Immature natural killer cell (primary cell): ENCODE data around the gene PTPN4. TPM values are rescaled to one million over a fixed set of nuclear protein-coding genes. Genes with fewer than 3 reads are reported as not detected.

Source experiments
- DNase-seq, 3 donors: peaks; one replicate each; pipeline ENCODE4 v3.0.0; 2022; ENCODE audit warnings: mixed read lengths in 1 of 3
- H3K27ac Mint-ChIP-seq, 6 donors: one replicate each; pipeline ENCODE4 v1.8.0; 2020; ENCODE audit warnings: mixed read lengths in 6 of 6, mild to moderate bottlenecking in 5 of 6, inconsistent platforms in 4 of 6, moderate library complexity in 3 of 6
- H3K27me3 Mint-ChIP-seq, 3 donors: one replicate each; pipeline ENCODE4 v1.8.0; 2020 to 2021; ENCODE audit warnings: low read depth in 3 of 3, mild to moderate bottlenecking in 3 of 3, mixed read lengths in 3 of 3, moderate library complexity in 3 of 3, inconsistent platforms in 1 of 3
- H3K36me3 Mint-ChIP-seq, 3 donors: one replicate each; pipeline ENCODE4 v1.8.0; 2020; ENCODE audit warnings: mixed read lengths in 3 of 3, inconsistent platforms in 2 of 3, mild to moderate bottlenecking in 2 of 3
- H3K4me1 Mint-ChIP-seq, 2 donors: one replicate each; pipeline ENCODE4 v1.8.0; 2020; ENCODE audit warnings: inconsistent platforms in 2 of 2, mild to moderate bottlenecking in 2 of 2, mixed read lengths in 2 of 2, moderate library complexity in 1 of 2
- H3K4me3 Mint-ChIP-seq, 5 donors: one replicate each; pipeline ENCODE4 v1.8.0; 2020; ENCODE audit warnings: mild to moderate bottlenecking in 5 of 5, mixed read lengths in 5 of 5, inconsistent platforms in 3 of 5, moderate library complexity in 3 of 5
- H3K9me3 Mint-ChIP-seq, 6 donors: one replicate each; pipeline ENCODE4 v1.8.0; 2020; ENCODE audit warnings: mild to moderate bottlenecking in 6 of 6, mixed read lengths in 6 of 6, inconsistent platforms in 4 of 6, moderate library complexity in 3 of 6
- polyA plus RNA-seq, 3 donors: library from polyadenylated mRNA; unstranded; fragments of 300-500 nt; fragmentation: Illumina TruSeq; gene quantifications; one replicate each; pipeline ENCODE4 v1.2.3, GENCODE V29; 2021

Gene PTPN4
- polyA plus RNA-seq, 3 donors from 2014 or later: 172 to 335 (median 206) TPM

DNA sequence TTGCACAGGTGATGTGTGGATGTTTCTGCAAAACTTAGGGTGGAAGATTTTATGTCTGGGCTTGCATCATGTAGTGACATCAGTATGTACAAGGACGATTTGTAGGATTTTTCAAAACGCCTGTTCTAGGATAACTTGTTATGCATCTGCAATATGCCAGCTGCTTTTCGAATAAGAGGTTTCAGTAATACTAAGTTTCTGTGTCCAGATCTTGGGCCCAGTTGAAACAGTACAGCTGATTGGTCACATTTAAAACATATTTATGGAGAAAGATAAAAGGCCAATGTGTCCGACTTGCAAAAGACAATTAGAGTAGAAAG lies 1.2 kb downstream of the PTPN4 start:
- H3K4me3 Mint-ChIP-seq: peak overlapping the region; percentile 73 to 96 (median 89)
- H3K27ac Mint-ChIP-seq: peak overlapping the region; percentile 26 to 86 (median 68)
- DNase-seq: no peak
- peaks cover 3 to 7% (median 6%) of the 10 kb centered on the region in 3 donors for H3K27me3 Mint-ChIP-seq
- H3K9me3 Mint-ChIP-seq: no peaks in the 10 kb centered on the region
- H3K36me3 Mint-ChIP-seq: no peaks in the 10 kb centered on the region
- peaks cover 62 to 74% of the 10 kb centered on the region in 2 donors for H3K4me1 Mint-ChIP-seq

DNA sequence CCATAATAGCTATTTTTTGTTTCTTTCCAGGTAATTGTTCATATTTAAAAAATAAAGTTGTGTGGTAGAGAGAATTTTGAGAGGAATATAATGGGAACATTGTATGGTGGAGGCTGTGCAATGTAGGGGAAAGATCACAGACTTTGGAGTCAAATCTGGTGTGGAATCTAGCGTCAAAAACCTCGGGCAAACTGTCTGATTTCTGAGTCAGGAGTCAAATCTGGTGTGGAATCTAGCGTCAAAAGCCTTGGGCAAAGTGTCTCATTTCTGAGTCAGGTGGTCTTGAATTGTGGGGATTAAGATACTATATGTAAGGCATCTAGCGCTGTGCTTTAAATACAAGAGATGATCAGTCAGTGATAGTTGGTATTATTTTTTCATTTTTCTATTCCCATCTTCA lies 5.1 kb downstream of the PTPN4 start:
- Mint-ChIP-seq H3K4me3 (peak overlapping the region in 1 of 5 donors; percentile 4), H3K4me1 (peaks cover 53 to 58% of the 10 kb centered on the region in 2 donors), H3K27ac (peak overlapping the region in 1 of 6 donors; percentile 27), H3K36me3 (no peaks in the 10 kb centered on the region), H3K27me3 (peaks cover under 1 to 1% (median under 1%) of the 10 kb centered on the region in 3 donors), H3K9me3 (no peaks in the 10 kb centered on the region)
- DNase-seq: no peak

DNA sequence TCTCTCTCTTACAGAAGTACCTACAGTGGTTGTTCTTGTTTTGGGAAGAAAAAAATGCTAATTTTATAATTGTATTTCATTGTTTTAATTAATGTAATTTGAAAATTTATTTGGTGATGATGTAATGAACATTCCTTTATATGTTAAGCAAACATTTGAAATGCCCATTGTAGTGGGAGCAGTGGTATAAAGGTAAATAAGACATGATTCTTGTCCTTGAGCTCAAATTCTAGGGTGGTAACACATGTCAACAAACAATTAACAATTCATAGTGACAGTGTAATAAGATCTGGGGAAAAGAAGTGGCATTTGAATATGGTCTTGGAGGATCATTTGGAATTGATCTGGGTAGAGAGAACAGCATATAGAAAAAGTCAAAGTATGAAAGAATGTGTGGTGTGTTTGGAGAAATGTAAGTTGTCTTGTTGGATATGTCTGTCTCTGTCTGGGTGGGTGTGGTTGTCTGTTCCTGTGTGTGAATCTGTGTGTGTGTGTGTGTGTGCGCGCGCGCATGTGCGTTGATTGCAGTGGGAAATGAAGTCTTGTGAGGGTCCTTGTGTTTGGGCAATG lies 5.8 kb downstream of the PTPN4 start:
- Mint-ChIP-seq H3K27me3 (peaks cover 0 to 1% (median 0%) of the 10 kb centered on the region in 3 donors), H3K9me3 (no peaks in the 10 kb centered on the region), H3K4me1 (peaks cover 51 to 54% of the 10 kb centered on the region in 2 donors), H3K27ac (peak overlapping the region in 1 of 6 donors; percentile 63), H3K4me3 (no peak overlapping the region), H3K36me3 (no peaks in the 10 kb centered on the region)
- DNase-seq: no peak

DNA sequence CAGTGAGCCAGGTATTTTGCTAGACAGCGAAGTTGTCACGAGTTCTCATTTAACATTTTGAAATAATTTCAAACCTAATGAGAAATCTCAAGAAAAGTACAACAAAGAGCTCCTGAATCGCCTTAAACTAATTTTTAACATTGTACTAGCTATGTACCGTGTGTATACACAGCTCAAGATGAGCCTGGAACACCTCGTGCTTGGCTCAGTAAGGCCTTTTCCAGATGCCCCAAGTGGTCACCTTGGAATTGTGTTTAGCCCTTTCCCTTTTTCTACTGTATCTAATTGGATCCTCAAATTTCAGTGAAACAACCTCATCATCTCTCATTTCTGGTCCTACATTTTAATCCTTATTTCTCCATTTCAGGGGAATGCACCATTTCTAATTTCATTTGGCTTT lies 7.2 kb downstream of the PTPN4 start:
- peaks cover 44 to 49% of the 10 kb centered on the region in 2 donors for H3K4me1 Mint-ChIP-seq
- H3K9me3 Mint-ChIP-seq: no peaks in the 10 kb centered on the region
- DNase-seq: no peak
- peaks cover 0 to 1% (median 0%) of the 10 kb centered on the region in 3 donors for H3K27me3 Mint-ChIP-seq
- no peak overlapping the region for H3K4me3 Mint-ChIP-seq
- no peak overlapping the region for H3K27ac Mint-ChIP-seq
- H3K36me3 Mint-ChIP-seq: no peaks in the 10 kb centered on the region

DNA sequence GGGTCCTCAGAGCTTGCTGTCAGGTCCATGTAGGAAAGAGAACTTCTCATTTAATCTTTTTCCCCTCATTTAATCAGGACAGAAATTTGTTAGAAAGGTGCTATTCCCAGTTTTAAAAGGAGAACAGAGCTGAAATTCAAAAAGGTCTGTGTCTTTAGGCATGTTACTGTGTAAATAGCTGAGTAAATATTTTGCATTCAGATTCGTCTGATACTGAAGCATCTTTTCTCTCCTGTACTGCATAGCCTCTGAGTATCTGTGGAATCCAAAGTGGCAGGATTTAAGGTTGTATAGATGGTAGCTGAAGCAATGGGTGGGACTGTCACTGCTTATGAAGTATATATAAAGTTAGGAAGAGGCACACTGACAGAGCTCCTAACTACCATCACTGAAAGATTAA lies 9.0 kb downstream of the PTPN4 start:
- H3K4me1 Mint-ChIP-seq: peaks cover 32 to 38% of the 10 kb centered on the region in 2 donors

DNA sequence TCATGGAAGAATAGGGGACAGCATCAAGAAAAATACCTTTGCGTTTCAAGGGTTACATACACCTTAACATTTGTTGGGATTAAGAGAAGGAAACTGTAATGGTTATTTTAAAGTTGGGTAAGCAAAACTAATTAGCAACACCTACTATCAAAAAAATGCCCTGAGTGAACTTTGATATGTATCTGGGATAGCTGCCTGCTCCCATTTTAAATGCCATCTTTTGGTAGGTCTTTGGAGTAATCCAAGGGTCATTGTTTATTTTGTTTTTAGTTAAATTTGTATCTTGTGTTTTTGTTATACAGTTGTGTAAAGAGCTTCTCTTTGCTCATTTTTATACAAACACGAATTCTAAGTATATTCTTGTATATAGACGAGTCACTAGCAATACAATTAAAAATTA lies 9.9 kb downstream of the PTPN4 start:
- Mint-ChIP-seq H3K9me3 (no peaks in the 10 kb centered on the region), H3K27me3 (peaks cover 0 to 1% (median 0%) of the 10 kb centered on the region in 3 donors), H3K27ac (no peak overlapping the region), H3K4me1 (peaks cover 34 to 37% of the 10 kb centered on the region in 2 donors), H3K4me3 (no peak overlapping the region), H3K36me3 (no peaks in the 10 kb centered on the region)
- no peak for DNase-seq

More for the DNA sequence above, 9.0 kb downstream of the PTPN4 start:
- Mint-ChIP-seq H3K9me3 (no peaks in the 10 kb centered on the region), H3K36me3 (no peaks in the 10 kb centered on the region), H3K27me3 (peaks cover 0 to 1% (median 0%) of the 10 kb centered on the region in 3 donors), H3K27ac (no peak overlapping the region), H3K4me3 (no peak overlapping the region)
- no peak for DNase-seq

DNA sequence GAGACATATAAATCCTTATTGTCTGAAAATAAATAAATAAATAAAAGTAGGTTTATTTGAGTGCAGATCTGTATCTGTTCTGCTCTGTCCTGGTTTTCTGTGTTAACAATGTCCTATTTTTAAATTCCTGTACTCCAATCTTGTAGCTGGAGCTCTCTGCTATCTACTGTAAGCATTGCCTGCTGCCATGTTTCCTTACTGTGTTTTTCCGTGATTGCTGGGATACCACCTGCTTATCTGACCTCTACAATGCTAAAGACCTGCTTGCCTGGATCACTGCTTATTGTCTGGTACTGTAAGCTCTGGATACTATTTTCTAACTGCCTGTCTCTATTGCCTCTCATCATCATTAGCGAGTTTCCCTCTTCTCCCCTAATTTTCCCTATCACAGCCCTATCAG lies 11.6 kb downstream of the PTPN4 start:
- Mint-ChIP-seq H3K36me3 (peaks cover 0 to under 1% (median 0%) of the 10 kb centered on the region in 3 donors), H3K4me3 (no peak overlapping the region), H3K4me1 (peaks cover 29 to 36% of the 10 kb centered on the region in 2 donors), H3K27ac (peak overlapping the region in 1 of 6 donors; percentile 7), H3K9me3 (no peaks in the 10 kb centered on the region), H3K27me3 (no peaks in the 10 kb centered on the region)
- no peak for DNase-seq

DNA sequence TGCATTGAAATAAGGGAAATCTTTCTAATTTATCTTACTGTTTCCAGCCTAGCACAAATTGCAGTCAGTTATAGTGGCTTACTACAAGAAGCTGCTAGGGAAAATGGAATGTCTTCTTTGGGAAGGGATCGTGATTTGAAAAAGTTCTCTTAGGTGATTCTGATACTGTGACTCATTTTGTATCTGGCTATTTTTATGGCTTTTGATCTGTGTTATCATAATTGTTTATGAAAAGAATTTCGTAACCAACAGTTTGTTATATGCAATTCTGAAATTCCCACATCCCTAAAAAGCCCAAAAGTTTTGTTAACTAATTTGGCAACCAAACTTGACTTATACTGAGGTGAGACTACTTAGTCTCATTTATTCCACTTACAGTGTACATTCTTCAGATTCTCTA lies 12.4 kb downstream of the PTPN4 start:
- H3K4me1 Mint-ChIP-seq: peaks cover 31 to 44% of the 10 kb centered on the region in 2 donors
- peaks cover 0 to 3% (median 0%) of the 10 kb centered on the region in 3 donors for H3K36me3 Mint-ChIP-seq
- no peak for DNase-seq
- H3K27ac Mint-ChIP-seq: no peak overlapping the region
- no peaks in the 10 kb centered on the region for H3K27me3 Mint-ChIP-seq
- H3K9me3 Mint-ChIP-seq: no peaks in the 10 kb centered on the region
- H3K4me3 Mint-ChIP-seq: no peak overlapping the region

DNA sequence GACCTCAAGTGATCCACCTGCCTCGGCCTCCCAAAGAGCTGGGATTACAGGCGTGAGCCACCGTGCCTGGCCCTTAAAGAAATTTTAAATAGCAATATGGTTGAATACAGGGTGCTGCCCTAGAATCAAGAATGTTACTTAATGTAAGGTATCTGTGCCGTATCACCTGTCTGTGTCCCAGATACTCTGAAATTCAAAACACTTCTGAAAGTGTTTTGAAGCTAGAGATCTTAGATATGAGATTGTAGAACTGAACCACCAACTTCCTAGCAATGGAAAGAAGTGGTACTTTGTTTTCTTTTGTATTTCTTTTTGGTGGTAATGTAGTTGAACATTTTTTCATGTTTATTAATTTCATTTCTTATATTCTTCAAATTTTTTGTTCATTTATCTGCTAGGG lies 13.0 kb downstream of the PTPN4 start:
- H3K27me3 Mint-ChIP-seq: no peaks in the 10 kb centered on the region
- H3K4me3 Mint-ChIP-seq: no peak overlapping the region
- no peak for DNase-seq
- H3K36me3 Mint-ChIP-seq: peaks cover 0 to 3% (median 0%) of the 10 kb centered on the region in 3 donors
- no peak overlapping the region for H3K27ac Mint-ChIP-seq
- H3K4me1 Mint-ChIP-seq: peaks cover 34 to 51% of the 10 kb centered on the region in 2 donors
- H3K9me3 Mint-ChIP-seq: no peaks in the 10 kb centered on the region

DNA sequence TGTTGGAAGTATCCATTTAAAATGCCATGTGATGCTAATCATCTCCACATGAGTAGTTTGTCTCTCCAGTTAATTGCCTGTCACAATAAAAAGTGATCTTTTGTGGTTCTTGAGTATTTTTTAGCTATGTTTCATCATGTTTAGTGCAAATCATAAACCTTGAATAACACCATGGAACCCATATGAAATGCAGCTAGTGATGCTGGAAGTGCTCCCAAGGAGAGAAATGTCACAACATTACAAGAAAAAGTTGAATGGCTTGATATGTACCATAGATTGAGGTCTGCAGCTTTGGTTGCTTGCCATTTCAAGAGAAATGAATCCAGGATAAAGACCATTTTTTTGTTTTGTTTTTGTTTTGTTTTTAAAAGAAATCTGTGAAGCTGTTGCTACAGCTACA lies 14.3 kb downstream of the PTPN4 start:
- no peak for DNase-seq
- Mint-ChIP-seq H3K27me3 (no peaks in the 10 kb centered on the region), H3K36me3 (peaks cover 0 to 3% (median 0%) of the 10 kb centered on the region in 3 donors), H3K4me3 (no peak overlapping the region), H3K9me3 (no peaks in the 10 kb centered on the region), H3K4me1 (peaks cover 36 to 63% of the 10 kb centered on the region in 2 donors), H3K27ac (peak overlapping the region in 2 of 6 donors; percentile 15 to 23)

DNA sequence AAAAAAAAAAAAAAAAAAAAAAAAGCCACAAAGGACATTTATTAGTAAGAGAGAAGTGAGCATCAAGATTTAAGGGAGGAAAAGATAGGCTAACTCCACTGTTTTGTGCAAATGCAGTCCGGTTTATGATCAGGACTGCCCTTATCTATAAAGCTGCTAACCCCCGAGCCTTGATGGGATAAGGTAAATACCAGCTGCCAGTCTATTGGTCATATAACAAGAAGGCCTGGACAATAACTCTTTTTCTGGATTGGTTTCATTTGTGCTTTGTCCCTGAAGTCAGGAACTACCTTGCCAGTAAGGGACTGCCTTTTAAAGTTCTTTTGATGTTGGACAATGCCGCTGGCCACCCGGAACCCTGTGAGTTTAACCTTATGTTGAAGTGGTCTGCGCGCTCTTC lies 15.4 kb downstream of the PTPN4 start:
- Mint-ChIP-seq H3K4me3 (no peak overlapping the region), H3K27ac (peak overlapping the region in 1 of 6 donors; percentile 7), H3K4me1 (peaks cover 37 to 69% of the 10 kb centered on the region in 2 donors), H3K9me3 (no peaks in the 10 kb centered on the region), H3K36me3 (peaks cover 0 to 3% (median 0%) of the 10 kb centered on the region in 3 donors), H3K27me3 (no peaks in the 10 kb centered on the region)
- DNase-seq: no peak

DNA sequence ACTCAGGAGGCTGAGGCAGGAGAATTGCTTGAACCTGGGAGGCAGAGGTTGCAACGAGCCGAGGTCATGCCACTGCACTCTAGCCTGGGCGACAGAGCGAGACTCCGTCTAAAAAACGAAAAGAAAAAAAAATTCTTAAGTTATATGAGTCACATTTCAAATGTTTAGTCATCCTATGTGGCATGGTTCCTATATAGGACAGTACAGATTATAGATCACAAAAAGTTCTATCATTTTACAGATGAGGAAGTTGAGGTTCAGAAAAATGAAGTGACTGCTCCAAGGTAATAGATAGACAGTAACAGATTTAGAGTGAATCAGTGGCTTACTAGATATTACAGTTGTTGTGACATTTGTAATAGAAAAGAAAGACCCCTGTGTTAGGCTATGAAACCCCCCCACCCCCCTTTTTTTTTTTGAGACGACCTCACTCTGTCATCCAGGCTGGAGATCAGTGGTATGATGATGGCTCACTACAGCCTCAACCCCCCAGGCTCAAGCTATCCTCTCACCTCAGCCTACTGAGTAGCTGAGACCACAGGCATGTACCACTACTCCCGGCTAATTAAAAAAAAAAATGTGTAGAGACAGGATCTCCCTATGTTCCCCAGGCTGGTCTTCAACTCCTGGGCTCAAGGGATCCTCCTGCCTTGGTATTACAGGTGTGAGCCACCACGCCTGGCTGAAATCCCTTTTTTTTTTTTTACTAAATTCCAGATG lies 22.7 kb downstream of the PTPN4 start:
- Mint-ChIP-seq H3K36me3 (no peaks in the 10 kb centered on the region), H3K4me3 (no peak overlapping the region), H3K4me1 (peaks cover 43 to 86% of the 10 kb centered on the region in 2 donors)

DNA sequence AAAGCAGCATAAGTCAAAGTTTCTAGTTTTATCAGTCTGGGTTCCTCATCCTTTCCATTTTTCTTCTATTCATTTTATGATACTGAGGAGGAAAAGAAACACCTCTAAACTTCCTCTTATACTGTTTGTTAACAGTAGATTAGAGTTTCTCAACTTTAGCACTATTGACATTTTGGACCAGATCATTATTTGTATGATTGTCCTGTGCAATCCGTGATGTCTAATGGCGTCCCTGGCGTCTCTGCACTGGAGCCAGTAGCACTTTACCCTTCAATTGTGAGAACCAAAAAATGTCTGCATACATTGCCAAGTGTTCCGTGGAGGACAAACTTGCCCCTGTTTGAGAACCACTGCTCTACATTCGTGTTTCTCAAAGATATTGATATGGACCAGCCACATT lies 25.2 kb downstream of the PTPN4 start:
- peaks cover 0 to under 1% (median 0%) of the 10 kb centered on the region in 3 donors for H3K36me3 Mint-ChIP-seq
- H3K9me3 Mint-ChIP-seq: peaks cover 0 to 3% (median under 1%) of the 10 kb centered on the region in 6 donors
- no peak overlapping the region for H3K4me3 Mint-ChIP-seq
- H3K27ac Mint-ChIP-seq: no peak overlapping the region
- peaks cover 44 to 89% of the 10 kb centered on the region in 2 donors for H3K4me1 Mint-ChIP-seq
- DNase-seq: no peak
- H3K27me3 Mint-ChIP-seq: no peaks in the 10 kb centered on the region

More for the DNA sequence above, 22.7 kb downstream of the PTPN4 start:
- Mint-ChIP-seq H3K27me3 (no peaks in the 10 kb centered on the region), H3K27ac (no peak overlapping the region), H3K9me3 (no peaks in the 10 kb centered on the region)
- DNase-seq: no peak

DNA sequence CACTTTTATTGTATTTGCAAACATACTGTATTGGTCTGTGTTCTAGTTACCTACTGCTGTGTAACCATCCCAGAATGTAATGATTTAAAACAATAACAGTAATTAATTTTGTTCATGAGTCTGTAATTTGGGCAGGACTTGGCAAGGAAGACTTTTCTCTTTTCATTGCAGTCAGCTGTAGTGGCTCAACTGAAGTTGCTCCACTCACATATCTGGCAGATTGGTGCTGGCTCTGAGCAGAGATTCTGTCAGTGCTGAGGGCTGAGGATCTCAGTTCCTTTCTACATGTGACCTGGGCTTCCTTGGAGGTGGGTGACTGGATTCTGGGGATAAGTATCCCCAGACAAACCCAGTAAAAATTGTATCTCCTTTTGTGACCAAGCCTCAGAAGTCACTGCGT lies 26.6 kb downstream of the PTPN4 start:
- peak overlapping the region in 2 of 6 donors; percentile 13 to 62 for H3K27ac Mint-ChIP-seq
- H3K36me3 Mint-ChIP-seq: peaks cover 10 to 11% (median 11%) of the 10 kb centered on the region in 3 donors
- peaks cover 32 to 86% of the 10 kb centered on the region in 2 donors for H3K4me1 Mint-ChIP-seq
- DNase-seq: no peak
- H3K27me3 Mint-ChIP-seq: no peaks in the 10 kb centered on the region
- no peak overlapping the region for H3K4me3 Mint-ChIP-seq
- peaks cover 5 to 14% (median 8%) of the 10 kb centered on the region in 6 donors for H3K9me3 Mint-ChIP-seq
